K562 (cell line): Measurements from ENCODE around the gene GPRC5B. TPM values are rescaled to one million over a fixed set of nuclear protein-coding genes. Genes with fewer than 3 reads are reported as not detected.

Experiments used
- ATAC-seq: fragments of 200-7000 bp; cut with Tn5 transposase; 3 replicates; pipeline ENCODE4 v1.9.1; 2020; ENCODE audit warnings: moderate library complexity
- BruUV-seq: library from RNA; stranded (reverse); fragments of 400-500 nt; replicated peaks from 2 replicates; lab custom pipeline; 2021; lab: Mats Ljungman, UMichigan
- CTCF ChIA-PET: fragments of 300-600 bp; formaldehyde crosslinking; extraction: SDS; loops from one replicate; lab custom pipeline; 2021; ENCODE audit warnings: low intra/inter-chr PET ratio; lab: Yijun Ruan, JAX
- POLR2A ChIA-PET: fragments of 300-600, 350-650 bp; sonication (Branson Sonifier 250); formaldehyde crosslinking; extraction: SDS; loops from one replicate; lab custom pipeline; 2021; ENCODE audit warnings: antibody characterized with exemption, inconsistent platforms; lab: Yijun Ruan, JAX
- DNase-seq, 4 experiments: peaks; one replicate each; pipeline versions ENCODE4 v3.0.0 to v3.0.0-alpha.2; 2011 to 2018; ENCODE audit warnings: low spot score in 3 of 4, mixed read lengths in 3 of 4; ENCODE audit errors: extremely low read depth in 1 of 4
- FAIRE-seq: peaks from 2 replicates; lab custom pipeline; 2011; peaks lifted over from hg19 to GRCh38; lab: Jason Lieb, UNC
- H2AFZ ChIP-seq: 2 replicates; pipeline ENCODE4 v1.6.0; 2011; ENCODE audit warnings: low read depth, low read length, control low read depth, inconsistent platforms
- H3K27ac ChIP-seq: fragments of 200-600 bp; 3 replicates; pipeline ENCODE4 v1.8.0; 2011; ENCODE audit warnings: low read depth, mild to moderate bottlenecking, control low read depth, inconsistent platforms, low read length, moderate library complexity, mixed read lengths; ENCODE audit errors: extremely low read depth
- H3K27me3 ChIP-seq, 2 experiments: fragments of 300-600 bp in 1 of 2; 2 replicates in 1 of 2; 3 replicates in 1 of 2; pipeline versions ENCODE4 v1.6.0 to v1.8.0; 2011; ENCODE audit warnings: inconsistent platforms in 2 of 2, low read length in 2 of 2, mild to moderate bottlenecking in 1 of 2, mixed read lengths in 1 of 2, moderate library complexity in 1 of 2; ENCODE audit not compliant: control insufficient read depth in 2 of 2, insufficient read depth in 2 of 2
- H3K36me3 ChIP-seq: fragments of 300-600 bp; 3 replicates; pipeline ENCODE4 v1.8.0; 2011; ENCODE audit warnings: mild to moderate bottlenecking, low read length, inconsistent platforms; ENCODE audit not compliant: control insufficient read depth, insufficient read depth
- H3K4me1 ChIP-seq, 2 experiments: fragments of 200-600 bp in 1 of 2; replicated peaks in 1 of 2; 2 replicates in 1 of 2; 3 replicates in 1 of 2; pipeline versions ENCODE4 v1.5.1 to v1.8.0; 2011; ENCODE audit warnings: inconsistent platforms in 2 of 2, low read length in 2 of 2, mild to moderate bottlenecking in 1 of 2, mixed read lengths in 1 of 2, moderate library complexity in 1 of 2; ENCODE audit not compliant: control insufficient read depth in 2 of 2, insufficient read depth in 2 of 2
- H3K4me2 ChIP-seq: 2 replicates; pipeline ENCODE4 v1.6.1; 2011; ENCODE audit warnings: low read length, control low read depth, inconsistent platforms, mixed read lengths; ENCODE audit not compliant: insufficient read depth
- H3K4me3 ChIP-seq: fragments of 200-600 bp; sonication (generic), shearing (Covaris generic); 2 replicates; pipeline ENCODE4 v1.5.1; 2016; ENCODE audit warnings: control low read depth, inconsistent platforms
- H3K79me2 ChIP-seq: fragments of 200-600 bp; 3 replicates; pipeline ENCODE4 v1.8.0; 2011; ENCODE audit warnings: low read length, inconsistent platforms; ENCODE audit not compliant: control insufficient read depth, insufficient read depth
- H3K9ac ChIP-seq, 2 experiments: 2 replicates each; pipeline versions ENCODE4 v1.6.0 to v1.6.1; 2011; ENCODE audit warnings: low read depth in 2 of 2, low read length in 2 of 2, control low read depth in 1 of 2, inconsistent platforms in 1 of 2, mild to moderate bottlenecking in 1 of 2, mixed read lengths in 1 of 2; ENCODE audit not compliant: insufficient read depth in 1 of 2
- H3K9me1 ChIP-seq: one replicate; pipeline ENCODE4 v1.6.0; 2011; ENCODE audit warnings: inconsistent platforms, mild to moderate bottlenecking, low read length, moderate library complexity; ENCODE audit not compliant: control insufficient read depth, insufficient read depth
- H3K9me3 ChIP-seq: replicated peaks from 2 replicates; pipeline ENCODE4 v1.5.1; 2011; ENCODE audit warnings: low read depth, low read length, inconsistent platforms; ENCODE audit not compliant: control insufficient read depth, insufficient read depth
- H4K20me1 ChIP-seq: replicated peaks from 2 replicates; pipeline ENCODE4 v1.6.1; 2011; ENCODE audit warnings: low read length, inconsistent platforms, mixed read lengths; ENCODE audit not compliant: control insufficient read depth, insufficient read depth
- HNRNPK ChIP-seq: fragments of 200-400 bp; formaldehyde crosslinking; IDR thresholded peaks from one replicate; pipeline ENCODE4 v1.6.1; 2018; ENCODE audit warnings: mild to moderate bottlenecking, low read depth, low read length; ENCODE audit not compliant: poor library complexity, severe bottlenecking
- MTA3 ChIP-seq: fragments of 450-650 bp; formaldehyde crosslinking; IDR thresholded peaks from 2 replicates; pipeline ENCODE4 v1.6.1; 2017; ENCODE audit warnings: mild to moderate bottlenecking, borderline replicate concordance
- SMARCE1 ChIP-seq: fragments of 450-650 bp; IDR thresholded peaks from 2 replicates; pipeline ENCODE4 v1.7.1; 2016; ENCODE audit warnings: mild to moderate bottlenecking
- ZNF184 ChIP-seq: sonication (generic); formaldehyde crosslinking; IDR thresholded peaks from 2 replicates; pipeline ENCODE4 v1.5.0; 2020; ENCODE audit warnings: missing genetic modification reagents
- WGBS: fragments of 100-300 bp; shearing (Covaris generic); methylation state at CpG from one replicate; pipeline ENCODE4 v1.1.6; 2016; ENCODE audit warnings: low coverage, mixed read lengths; ENCODE audit not compliant: insufficient coverage; ENCODE audit errors: missing lambda C conversion rate; 5-methylcytosine and 5-hydroxymethylcytosine counted together
- in situ Hi-C: fragments of 300-500 bp; cut with MboI; formaldehyde crosslinking; loops from 4 replicates; pipeline ENCODE4 v1.15.0; 2018; ENCODE audit warnings: inconsistent platforms, mixed read lengths
- intact Hi-C: fragments of 100-400 bp; cut with micrococcal nuclease; formaldehyde crosslinking; loops from 2 replicates; pipeline ENCODE4 v1.14.2; 2022
- polyA plus RNA-seq, 8 experiments: library from polyadenylated mRNA; depleted of rRNA in 4 of 8; stranded (reverse) in 5 of 8; unstranded in 3 of 8; fragments of >200 nt; fragmentation: Nextera tagmentation in 2 of 8; fragmentation: Illumina TruSeq in 1 of 8; extraction: Ambion mirVana in 2 of 8; extraction: Trizol in 1 of 8; gene quantifications; 2 replicates each; pipeline versions ENCODE4 v1.2.1 to v1.2.3, GENCODE V29; 2011 to 2014; ENCODE audit warnings: inconsistent platforms in 1 of 8, missing spikeins in 1 of 8
- total RNA-seq, 7 experiments: library from RNA; depleted of rRNA in 6 of 7; stranded (reverse); fragments of >200 nt in 6 of 7; fragmentation: Illumina TruSeq in 2 of 7; extraction: Trizol in 2 of 7; gene quantifications; 2 replicates each; pipeline versions ENCODE4 v1.2.1 to v1.2.3, GENCODE V29; 2011 to 2021; ENCODE audit warnings: low replicate concordance in 1 of 7
- TF ChIP-seq, protein P1 (sequence below): fragments of 250-450 bp; sonication (Bioruptor Pico); IDR thresholded peaks from 2 replicates; pipeline ENCODE4 v1.8.0; 2022; ENCODE audit warnings: inconsistent platforms
- TF ChIP-seq, protein P2 (sequence below): sonication (generic); formaldehyde crosslinking; IDR thresholded peaks from 2 replicates; pipeline ENCODE4 v1.8.1; 2023; ENCODE audit warnings: mild to moderate bottlenecking, missing genetic modification reagents

GPRC5B gene
- total and polyA plus RNA-seq, 9 of the 15 experiments (the other 6 are each of a cell fraction or from before 2014, with no cell fraction given), result 0.65 to 5.5 (median 1.3) TPM

DNA sequence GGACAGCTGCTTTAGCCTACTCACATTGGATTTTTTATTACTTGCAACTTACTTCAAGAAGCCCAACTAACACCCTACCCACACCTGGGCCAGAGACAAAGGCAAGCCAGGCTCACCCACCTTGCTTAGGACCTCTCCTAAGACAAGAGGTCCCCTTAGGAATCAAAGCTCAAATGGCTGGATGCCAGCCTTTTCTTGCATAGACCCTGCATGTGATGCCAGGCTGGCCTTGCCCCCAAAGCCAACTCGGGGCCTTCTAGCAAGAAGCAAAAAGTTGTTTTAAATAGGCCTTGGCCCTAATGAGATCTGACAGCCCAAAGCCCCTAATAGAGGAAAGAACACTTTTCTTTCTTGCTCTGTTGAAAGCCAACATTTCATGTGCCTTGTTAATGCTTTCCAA lies 20.7 kb downstream of the GPRC5B start (continued):
- TF ChIP-seq HNRNPK (no peak), MTA3 (no peak)
- TF ChIP-seq, protein P1, sequence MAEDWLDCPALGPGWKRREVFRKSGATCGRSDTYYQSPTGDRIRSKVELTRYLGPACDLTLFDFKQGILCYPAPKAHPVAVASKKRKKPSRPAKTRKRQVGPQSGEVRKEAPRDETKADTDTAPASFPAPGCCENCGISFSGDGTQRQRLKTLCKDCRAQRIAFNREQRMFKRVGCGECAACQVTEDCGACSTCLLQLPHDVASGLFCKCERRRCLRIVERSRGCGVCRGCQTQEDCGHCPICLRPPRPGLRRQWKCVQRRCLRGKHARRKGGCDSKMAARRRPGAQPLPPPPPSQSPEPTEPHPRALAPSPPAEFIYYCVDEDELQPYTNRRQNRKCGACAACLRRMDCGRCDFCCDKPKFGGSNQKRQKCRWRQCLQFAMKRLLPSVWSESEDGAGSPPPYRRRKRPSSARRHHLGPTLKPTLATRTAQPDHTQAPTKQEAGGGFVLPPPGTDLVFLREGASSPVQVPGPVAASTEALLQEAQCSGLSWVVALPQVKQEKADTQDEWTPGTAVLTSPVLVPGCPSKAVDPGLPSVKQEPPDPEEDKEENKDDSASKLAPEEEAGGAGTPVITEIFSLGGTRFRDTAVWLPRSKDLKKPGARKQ (CRISPR knock-in tag), result no peak

DNA sequence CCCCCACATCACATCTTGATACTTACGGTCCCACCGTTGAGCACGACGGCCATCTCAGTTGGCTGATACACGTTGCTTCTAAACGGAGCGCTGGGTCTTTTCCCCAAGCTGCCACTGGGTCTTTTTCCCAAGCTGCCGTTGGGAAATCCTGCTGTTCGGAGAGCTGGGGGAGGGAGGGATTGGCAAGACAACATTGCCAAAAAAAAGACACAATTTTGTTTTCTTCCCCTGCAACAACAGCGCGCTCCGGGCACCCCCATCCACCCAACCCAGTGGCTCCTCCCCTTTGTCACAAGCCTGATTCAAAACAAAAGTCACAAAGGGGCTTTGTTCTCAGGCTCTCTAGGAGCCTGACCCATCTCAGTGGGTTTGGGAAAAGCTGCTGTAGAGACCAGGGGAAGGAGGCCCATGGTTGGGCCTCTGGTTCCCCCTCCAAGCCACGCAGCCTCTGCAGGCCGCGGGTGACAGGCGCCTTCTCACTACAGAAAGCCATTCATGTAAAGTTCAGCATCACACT lies 22.8 kb downstream of the GPRC5B start:
- peaks cover 6 to 18% of the 10 kb centered on the region in 2 experiments; a peak in 4 of 5 replicates for H3K27me3 ChIP-seq
- in situ Hi-C loops (no loop called here), intact Hi-C loops (no loop called here)
- H3K36me3 ChIP-seq, result no peaks in the 10 kb centered on the region
- TF ChIP-seq ZNF184 (CRISPR knock-in tag) (no peak), SMARCE1 (no peak)
- TF ChIP-seq, protein P2, sequence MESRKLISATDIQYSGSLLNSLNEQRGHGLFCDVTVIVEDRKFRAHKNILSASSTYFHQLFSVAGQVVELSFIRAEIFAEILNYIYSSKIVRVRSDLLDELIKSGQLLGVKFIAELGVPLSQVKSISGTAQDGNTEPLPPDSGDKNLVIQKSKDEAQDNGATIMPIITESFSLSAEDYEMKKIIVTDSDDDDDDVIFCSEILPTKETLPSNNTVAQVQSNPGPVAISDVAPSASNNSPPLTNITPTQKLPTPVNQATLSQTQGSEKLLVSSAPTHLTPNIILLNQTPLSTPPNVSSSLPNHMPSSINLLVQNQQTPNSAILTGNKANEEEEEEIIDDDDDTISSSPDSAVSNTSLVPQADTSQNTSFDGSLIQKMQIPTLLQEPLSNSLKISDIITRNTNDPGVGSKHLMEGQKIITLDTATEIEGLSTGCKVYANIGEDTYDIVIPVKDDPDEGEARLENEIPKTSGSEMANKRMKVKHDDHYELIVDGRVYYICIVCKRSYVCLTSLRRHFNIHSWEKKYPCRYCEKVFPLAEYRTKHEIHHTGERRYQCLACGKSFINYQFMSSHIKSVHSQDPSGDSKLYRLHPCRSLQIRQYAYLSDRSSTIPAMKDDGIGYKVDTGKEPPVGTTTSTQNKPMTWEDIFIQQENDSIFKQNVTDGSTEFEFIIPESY, result peak; percentile 78; the same call in 1 of the 2 replicates
- H4K20me1 ChIP-seq, result no peaks in the 10 kb centered on the region
- no peak overlapping the region for H3K9ac ChIP-seq
- H2AFZ ChIP-seq, result no peak overlapping the region
- DNase-seq, result no peak
- H3K27ac ChIP-seq, result no peak overlapping the region
- no peaks in the 10 kb centered on the region for H3K4me1 ChIP-seq
- H3K9me1 ChIP-seq, result no peaks in the 10 kb centered on the region
- no TSS peak for BruUV-seq
- no peaks in the 10 kb centered on the region for H3K9me3 ChIP-seq
- FAIRE-seq, result no peak
- no peak overlapping the region for H3K4me2 ChIP-seq
- H3K79me2 ChIP-seq, result no peaks in the 10 kb centered on the region
- CTCF ChIA-PET, result no interaction called here
- 24% methylated on average over 16 of the region's 16 CpGs for WGBS
- H3K4me3 ChIP-seq, result no peak overlapping the region
- POLR2A ChIA-PET, result interaction anchor here (0.6 to 0.9 kb wide), 2 partner anchors 15 to 239 kb away, joined by 3 read pairs; no protein-coding TSS in a partner anchor
- no peak for ATAC-seq
